CD4-positive, CD25-positive, alpha-beta regulatory T cell (primary cell): ENCODE measurements around the gene DHX35. TPM values are rescaled to one million over a fixed set of nuclear protein-coding genes. Genes with fewer than 3 reads are reported as not detected.
A peak's percentile ranks its signal among the peaks of the same experiment; 100 is the strongest.

Experiments used
- ATAC-seq, 2 donors: fragments of 150-1000 bp; cut with Tn5 transposase; one replicate each; pipeline ENCODE4 v1.10.0; 2021; ENCODE audit warnings: low read depth in 2 of 2, moderate number of reproducible peaks in 2 of 2, moderate library complexity in 1 of 2
- DNase-seq, 3 donors: peaks; one replicate each; pipeline versions ENCODE4 v3.0.0 to v3.0.0-alpha.2; 2012 to 2022; ENCODE audit warnings: mixed read lengths in 1 of 3
- H3K27ac ChIP-seq: one replicate; pipeline ENCODE4 v1.7.0; 2013; ENCODE audit warnings: mild to moderate bottlenecking, low read length; ENCODE audit not compliant: insufficient read depth, poor library complexity, severe bottlenecking
- H3K27me3 ChIP-seq: one replicate; pipeline ENCODE4 v1.7.0; 2013; ENCODE audit warnings: low read length; ENCODE audit not compliant: control insufficient read depth, insufficient read depth
- H3K36me3 ChIP-seq: one replicate; pipeline ENCODE4 v1.7.0; 2013; ENCODE audit warnings: mild to moderate bottlenecking, low read length, moderate library complexity; ENCODE audit not compliant: control insufficient read depth, insufficient read depth
- H3K4me1 ChIP-seq: 2 replicates; pipeline ENCODE4 v1.7.0; 2013; ENCODE audit warnings: mild to moderate bottlenecking, low read length; ENCODE audit not compliant: insufficient read depth, control insufficient read depth, poor library complexity, severe bottlenecking
- H3K4me3 ChIP-seq: one replicate; pipeline ENCODE4 v1.7.0; 2013; ENCODE audit warnings: low read depth, mild to moderate bottlenecking, low read length, moderate library complexity
- H3K9me3 ChIP-seq, 2 experiments: 1 replicate in 1 of 2; 2 replicates in 1 of 2; pipeline ENCODE4 v1.7.0; 2013; ENCODE audit warnings: low read length in 2 of 2, mild to moderate bottlenecking in 1 of 2, moderate library complexity in 1 of 2; ENCODE audit not compliant: control insufficient read depth in 2 of 2
- H3K27ac Mint-ChIP-seq, 3 donors: one replicate each; pipeline ENCODE4 v1.8.0; 2020 to 2022; ENCODE audit warnings: mild to moderate bottlenecking in 3 of 3, mixed read lengths in 3 of 3, moderate library complexity in 2 of 3
- H3K27me3 Mint-ChIP-seq: one replicate; pipeline ENCODE4 v1.8.0; 2022; ENCODE audit warnings: mild to moderate bottlenecking, mixed read lengths
- H3K36me3 Mint-ChIP-seq: one replicate; pipeline ENCODE4 v1.8.0; 2020; ENCODE audit warnings: mixed read lengths
- H3K4me1 Mint-ChIP-seq, 4 donors: one replicate each; pipeline ENCODE4 v1.8.0; 2020 to 2022; ENCODE audit warnings: mixed read lengths in 4 of 4, mild to moderate bottlenecking in 1 of 4
- H3K4me3 Mint-ChIP-seq, 4 donors: one replicate each; pipeline ENCODE4 v1.8.0; 2020 to 2022; ENCODE audit warnings: mild to moderate bottlenecking in 4 of 4, mixed read lengths in 4 of 4, moderate library complexity in 3 of 4
- H3K9me3 Mint-ChIP-seq, 7 donors: one replicate each; pipeline ENCODE4 v1.8.0; 2020 to 2022; ENCODE audit warnings: mixed read lengths in 7 of 7, mild to moderate bottlenecking in 3 of 7, moderate library complexity in 2 of 7
- polyA plus RNA-seq, 4 donors: library from polyadenylated mRNA; unstranded; fragments of 300-500 nt; fragmentation: Illumina TruSeq; gene quantifications; one replicate each; pipeline ENCODE4 v1.2.3, GENCODE V29; 2021
- total RNA-seq: library from RNA; stranded (reverse); gene quantifications from one replicate; pipeline ENCODE4 v1.2.3, GENCODE V29; 2022

Gene DHX35
- total and polyA plus RNA-seq, 5 donors from 2014 or later: 4.0 to 12.4 (median 5.7) TPM

- Mint-ChIP-seq H3K9me3 (no peaks in the 10 kb centered on the region), H3K27me3 (no peaks in the 10 kb centered on the region), H3K4me1 (peaks cover 5 to 29% (median 15%) of the 10 kb centered on the region in 4 donors), H3K36me3 (no peaks in the 10 kb centered on the region), H3K27ac (peak overlapping the region in 2 of 3 donors; percentile 43 to 88), H3K4me3 (peak overlapping the region in 3 of 4 donors; percentile 27 to 94 (median 49))
- Histone ChIP-seq H3K9me3 (no peaks in the 10 kb centered on the region), H3K27me3 (no peaks in the 10 kb centered on the region), H3K27ac (no peak overlapping the region), H3K4me3 (no peak overlapping the region), H3K36me3 (peaks cover 21% of the 10 kb centered on the region), H3K4me1 (peaks cover 20% of the 10 kb centered on the region)
- ATAC-seq (no peak), DNase-seq (no peak)
Measured at GRCh38 chr20:38924718-38925117, 37.4 kb upstream of the DHX35 start.

GRCh38 chr20:38926142-38926933 lies 35.8 kb upstream of the DHX35 start, which contains the start of gene FAM83D:
Gene FAM83D, plus strand, starts transcription at chr20:38926417. Its CDS starts 26 bp downstream, at chr20:38926443.
- H3K4me3 ChIP-seq: peak within 1 kb of the TSS; percentile 86
- Mint-ChIP-seq H3K4me3 (peak within 1 kb of the TSS; percentile 85 to 96 (median 92)), H3K4me1 (peaks cover 10 to 36% (median 21%) of the 10 kb centered on the region in 4 donors), H3K36me3 (no peaks in the 10 kb centered on the region), H3K27ac (peak within 1 kb of the TSS; percentile 54 to 95 (median 83)), H3K9me3 (no peaks in the 10 kb centered on the region), H3K27me3 (no peaks in the 10 kb centered on the region)
- no peaks in the 10 kb centered on the region for H3K27me3 ChIP-seq
- ATAC-seq (peak; percentile 92), DNase-seq (peak; percentile 92 to 98 (median 95))
- H3K36me3 ChIP-seq: peaks cover 7% of the 10 kb centered on the region
- no peaks in the 10 kb centered on the region for H3K9me3 ChIP-seq
- peaks cover 26% of the 10 kb centered on the region for H3K4me1 ChIP-seq
- H3K27ac ChIP-seq: peak within 1 kb of the TSS; percentile 57

- ATAC-seq: no peak
- Histone ChIP-seq H3K27ac (peak overlapping the region; percentile 57), H3K4me3 (peak overlapping the region; percentile 86)
Measured at GRCh38 chr20:38926934-38927616, 35.1 kb upstream of the DHX35 start.

GRCh38 chr20:38927902-38928578 lies 34.1 kb upstream of the DHX35 start:
- peak overlapping the region; percentile 85 to 96 (median 92) for H3K4me3 Mint-ChIP-seq
- ATAC-seq (no peak), DNase-seq (peak in 1 of 3 donors; percentile 34)
- no peaks in the 10 kb centered on the region for H3K27me3 ChIP-seq
- peak overlapping the region; percentile 48 for H3K4me3 ChIP-seq
- peak overlapping the region in 2 of 3 donors; percentile 17 to 46 for H3K27ac Mint-ChIP-seq
- H3K9me3 Mint-ChIP-seq: no peaks in the 10 kb centered on the region
- H3K36me3 Mint-ChIP-seq: no peaks in the 10 kb centered on the region
- no peaks in the 10 kb centered on the region for H3K36me3 ChIP-seq
- no peak overlapping the region for H3K27ac ChIP-seq
- no peaks in the 10 kb centered on the region for H3K9me3 ChIP-seq
- H3K4me1 ChIP-seq: peaks cover 26% of the 10 kb centered on the region
- H3K4me1 Mint-ChIP-seq: peaks cover 10 to 36% (median 21%) of the 10 kb centered on the region in 4 donors
- no peaks in the 10 kb centered on the region for H3K27me3 Mint-ChIP-seq

More at GRCh38 chr20:38926934-38927616, 35.1 kb upstream of the DHX35 start:
- Mint-ChIP-seq H3K27ac (peak overlapping the region; percentile 43 to 59 (median 54)), H3K27me3 (no peaks in the 10 kb centered on the region), H3K4me1 (peaks cover 10 to 36% (median 21%) of the 10 kb centered on the region in 4 donors), H3K9me3 (no peaks in the 10 kb centered on the region), H3K4me3 (peak overlapping the region; percentile 85 to 96 (median 92)), H3K36me3 (no peaks in the 10 kb centered on the region)
- Histone ChIP-seq H3K9me3 (no peaks in the 10 kb centered on the region), H3K27me3 (no peaks in the 10 kb centered on the region), H3K4me1 (peaks cover 26% of the 10 kb centered on the region), H3K36me3 (peaks cover 2% of the 10 kb centered on the region)
- DNase-seq: no peak

GRCh38 chr20:38930242-38930569 lies 31.9 kb upstream of the DHX35 start:
- no peaks in the 10 kb centered on the region for H3K9me3 ChIP-seq
- no peaks in the 10 kb centered on the region for H3K9me3 Mint-ChIP-seq
- H3K36me3 Mint-ChIP-seq: no peaks in the 10 kb centered on the region
- no peaks in the 10 kb centered on the region for H3K36me3 ChIP-seq
- H3K4me3 Mint-ChIP-seq: peak overlapping the region in 1 of 4 donors; percentile 60
- H3K4me1 Mint-ChIP-seq: peaks cover 10 to 33% (median 18%) of the 10 kb centered on the region in 4 donors
- ATAC-seq: no peak
- no peak overlapping the region for H3K4me3 ChIP-seq
- H3K27me3 ChIP-seq: no peaks in the 10 kb centered on the region
- DNase-seq: no peak
- H3K27ac ChIP-seq: no peak overlapping the region
- peaks cover 26% of the 10 kb centered on the region for H3K4me1 ChIP-seq
- peak overlapping the region in 1 of 3 donors; percentile 13 for H3K27ac Mint-ChIP-seq
- H3K27me3 Mint-ChIP-seq: no peaks in the 10 kb centered on the region

GRCh38 chr20:38931984-38932383 lies 30.2 kb upstream of the DHX35 start:
- Histone ChIP-seq H3K4me3 (no peak overlapping the region), H3K27ac (no peak overlapping the region), H3K4me1 (peaks cover 24% of the 10 kb centered on the region), H3K27me3 (no peaks in the 10 kb centered on the region), H3K36me3 (no peaks in the 10 kb centered on the region), H3K9me3 (no peaks in the 10 kb centered on the region)
- no peak for DNase-seq
- Mint-ChIP-seq H3K4me3 (no peak overlapping the region), H3K27me3 (no peaks in the 10 kb centered on the region), H3K4me1 (peaks cover 10 to 29% (median 20%) of the 10 kb centered on the region in 4 donors), H3K27ac (peak overlapping the region in 1 of 3 donors; percentile 25), H3K36me3 (no peaks in the 10 kb centered on the region), H3K9me3 (no peaks in the 10 kb centered on the region)
- ATAC-seq: no peak

GRCh38 chr20:38932457-38933120 lies 29.6 kb upstream of the DHX35 start:
- no peak overlapping the region for H3K27ac Mint-ChIP-seq
- H3K4me1 ChIP-seq: peaks cover 18% of the 10 kb centered on the region
- H3K36me3 ChIP-seq: no peaks in the 10 kb centered on the region
- no peaks in the 10 kb centered on the region for H3K27me3 ChIP-seq
- no peak overlapping the region for H3K4me3 Mint-ChIP-seq
- H3K4me1 Mint-ChIP-seq: peaks cover 10 to 24% (median 19%) of the 10 kb centered on the region in 4 donors
- DNase-seq (no peak), ATAC-seq (no peak)
- H3K36me3 Mint-ChIP-seq: no peaks in the 10 kb centered on the region
- H3K9me3 ChIP-seq: no peaks in the 10 kb centered on the region
- H3K27ac ChIP-seq: no peak overlapping the region
- no peak overlapping the region for H3K4me3 ChIP-seq
- no peaks in the 10 kb centered on the region for H3K9me3 Mint-ChIP-seq
- H3K27me3 Mint-ChIP-seq: no peaks in the 10 kb centered on the region
